WTC11 (cell line): Measurements from ENCODE around the gene APBB3. TPM values are rescaled to one million over a fixed set of nuclear protein-coding genes. Genes with fewer than 3 reads are reported as not detected.

Experiments used
- ATAC-seq: fragments of 200-7000 bp; cut with Tn5 transposase; 2 replicates; pipeline ENCODE4 v1.10.0; 2021; ENCODE audit warnings: mild to moderate bottlenecking, moderate library complexity
- Bru-seq: library from RNA; stranded (reverse); fragments of 400-500 nt; gene quantifications from one replicate; lab custom pipeline; 2021; lab: Mats Ljungman, UMichigan
- CTCF ChIA-PET: fragments of 300-600 bp; sonication (Branson Sonifier 250); formaldehyde crosslinking; loops from one replicate; lab custom pipeline; 2021; ENCODE audit warnings: antibody characterized with exemption; lab: Charles Lee
- POLR2A ChIA-PET: fragments of 350-600 bp; sonication (Branson Sonifier 250); formaldehyde crosslinking; loops from one replicate; lab custom pipeline; 2021; ENCODE audit warnings: antibody characterized with exemption; lab: Charles Lee
- DNase-seq: peaks from one replicate; pipeline ENCODE4 v3.0.0; 2021; ENCODE audit warnings: low spot score
- H3K27ac Mint-ChIP-seq: 2 replicates; pipeline ENCODE4 v1.8.0; 2021; ENCODE audit warnings: mixed read lengths
- H3K27me3 Mint-ChIP-seq: 2 replicates; pipeline ENCODE4 v1.8.0; 2021; ENCODE audit warnings: low read depth, mild to moderate bottlenecking, moderate library complexity, mixed read lengths
- H3K36me3 Mint-ChIP-seq: 2 replicates; pipeline ENCODE4 v1.8.0; 2021; ENCODE audit warnings: mixed read lengths
- H3K4me1 Mint-ChIP-seq: 2 replicates; pipeline ENCODE4 v1.8.0; 2022; ENCODE audit warnings: mixed read lengths
- H3K4me3 Mint-ChIP-seq: 2 replicates; pipeline ENCODE4 v1.8.0; 2021; ENCODE audit warnings: mild to moderate bottlenecking, moderate library complexity, mixed read lengths
- H3K9me3 Mint-ChIP-seq: 2 replicates; pipeline ENCODE4 v1.8.0; 2021; ENCODE audit warnings: mixed read lengths
- CBFB ChIP-seq: sonication (generic); formaldehyde crosslinking; IDR thresholded peaks from 2 replicates; pipeline ENCODE4 v1.8.1; 2022; ENCODE audit warnings: mild to moderate bottlenecking, low read depth, missing genetic modification reagents
- CREM ChIP-seq: sonication (generic); formaldehyde crosslinking; IDR thresholded peaks from 2 replicates; pipeline ENCODE4 v1.8.1; 2022; ENCODE audit warnings: mild to moderate bottlenecking, missing genetic modification reagents, moderate library complexity
- FOXK1 ChIP-seq: sonication (generic); formaldehyde crosslinking; IDR thresholded peaks from 2 replicates; pipeline ENCODE4 v1.8.0; 2022; ENCODE audit warnings: mild to moderate bottlenecking, moderate library complexity, missing genetic modification reagents
- FOXP1 ChIP-seq: sonication (generic); formaldehyde crosslinking; IDR thresholded peaks from 2 replicates; pipeline ENCODE4 v1.8.0; 2022; ENCODE audit warnings: missing genetic modification reagents, mild to moderate bottlenecking, moderate library complexity, borderline replicate concordance
- IRF1 ChIP-seq: sonication (generic); formaldehyde crosslinking; IDR thresholded peaks from 2 replicates; pipeline ENCODE4 v1.8.0; 2023; ENCODE audit warnings: missing genetic modification reagents
- JUN ChIP-seq: sonication (generic); formaldehyde crosslinking; IDR thresholded peaks from 2 replicates; pipeline ENCODE4 v1.8.0; 2023; ENCODE audit warnings: mild to moderate bottlenecking, missing genetic modification reagents
- MXD4 ChIP-seq: fragments of 250-450 bp; sonication (Bioruptor Pico); IDR thresholded peaks from 2 replicates; pipeline ENCODE4 v1.8.0; 2021; ENCODE audit warnings: mild to moderate bottlenecking, moderate library complexity, borderline replicate concordance
- MYBL2 ChIP-seq: sonication (generic); formaldehyde crosslinking; IDR thresholded peaks from 2 replicates; pipeline ENCODE4 v1.8.1; 2023; ENCODE audit warnings: mild to moderate bottlenecking, moderate library complexity, missing genetic modification reagents
- NFE2L1 ChIP-seq: sonication (generic); formaldehyde crosslinking; IDR thresholded peaks from 2 replicates; pipeline ENCODE4 v1.8.1; 2023; ENCODE audit warnings: missing genetic modification reagents
- NR2C2 ChIP-seq: sonication (generic); formaldehyde crosslinking; IDR thresholded peaks from 2 replicates; pipeline ENCODE4 v1.8.0; 2022; ENCODE audit warnings: mild to moderate bottlenecking, missing genetic modification reagents
- NR3C1 ChIP-seq: sonication (generic); formaldehyde crosslinking; conservative IDR thresholded peaks from 2 replicates; pipeline ENCODE4 v1.8.1; 2023; ENCODE audit warnings: low read depth, mild to moderate bottlenecking, missing genetic modification reagents
- PRDM15 ChIP-seq: sonication (generic); formaldehyde crosslinking; IDR thresholded peaks from 2 replicates; pipeline ENCODE4 v1.8.0; 2022; ENCODE audit warnings: missing genetic modification reagents
- PRRX2 ChIP-seq: fragments of 250-450 bp; sonication (Bioruptor Pico); IDR thresholded peaks from 2 replicates; pipeline ENCODE4 v1.8.0; 2021; ENCODE audit warnings: mild to moderate bottlenecking
- SMAD3 ChIP-seq: sonication (generic); formaldehyde crosslinking; IDR thresholded peaks from 2 replicates; pipeline ENCODE4 v1.8.0; 2022; ENCODE audit warnings: missing genetic modification reagents, mild to moderate bottlenecking, borderline replicate concordance
- SP1 ChIP-seq: sonication (generic); formaldehyde crosslinking; conservative IDR thresholded peaks from 2 replicates; pipeline ENCODE4 v1.8.1; 2022; ENCODE audit warnings: missing genetic modification reagents
- ZBTB21 ChIP-seq: sonication (generic); formaldehyde crosslinking; IDR thresholded peaks from 2 replicates; pipeline ENCODE4 v1.8.1; 2023; ENCODE audit warnings: mild to moderate bottlenecking, missing genetic modification reagents, borderline replicate concordance
- ZNF138 ChIP-seq: sonication (generic); formaldehyde crosslinking; conservative IDR thresholded peaks from 2 replicates; pipeline ENCODE4 v1.8.1; 2022; ENCODE audit warnings: mild to moderate bottlenecking, moderate library complexity, missing genetic modification reagents
- ZNF416 ChIP-seq: fragments of 250-450 bp; sonication (Bioruptor Pico); IDR thresholded peaks from 2 replicates; pipeline ENCODE4 v1.9.0; 2021; ENCODE audit warnings: mild to moderate bottlenecking, inconsistent platforms
- ZNF423 ChIP-seq: fragments of 250-450 bp; sonication (Bioruptor Pico); IDR thresholded peaks from 2 replicates; pipeline ENCODE4 v2.1.2; 2022; ENCODE audit warnings: mild to moderate bottlenecking, moderate library complexity
- ZSCAN18 ChIP-seq: fragments of 250-450 bp; sonication (Bioruptor Pico); IDR thresholded peaks from 2 replicates; pipeline ENCODE4 v2.1.2; 2022; ENCODE audit warnings: mild to moderate bottlenecking, moderate library complexity
- long read RNA-seq, 3 experiments: library from RNA in 1 of 3; library from capped mRNA in 1 of 3; library from polyadenylated mRNA in 1 of 3; unstranded in 2 of 3; stranded (forward) in 1 of 3; transcript quantifications; one replicate each; pipeline ENCODE4 v2.0.0, GENCODE V29; 2021
- total RNA-seq: library from RNA; stranded (reverse); gene quantifications from 3 replicates; pipeline ENCODE4 v1.2.3, GENCODE V29; 2021
- TF ChIP-seq, protein P1 (sequence below): sonication (generic); formaldehyde crosslinking; IDR thresholded peaks from 2 replicates; pipeline ENCODE4 v1.8.1; 2022; ENCODE audit warnings: mild to moderate bottlenecking, missing genetic modification reagents, moderate library complexity, borderline replicate concordance
- TF ChIP-seq, protein P2 (sequence below): sonication (generic); formaldehyde crosslinking; IDR thresholded peaks from 2 replicates; pipeline ENCODE4 v1.8.1; 2022; ENCODE audit warnings: low read depth, missing genetic modification reagents, borderline replicate concordance
- TF ChIP-seq, protein P3 (sequence below): sonication (generic); formaldehyde crosslinking; IDR thresholded peaks from 2 replicates; pipeline ENCODE4 v1.8.1; 2023; ENCODE audit warnings: mild to moderate bottlenecking, missing genetic modification reagents, moderate library complexity
- TF ChIP-seq, protein P4 (sequence below): fragments of 250-450 bp; sonication (Bioruptor Pico); IDR thresholded peaks from 2 replicates; pipeline ENCODE4 v1.8.0; 2021; ENCODE audit warnings: mild to moderate bottlenecking

Gene APBB3
- 23.7 to 25.9 TPM (median 25.2 TPM) in 3 replicates for total RNA-seq
- percentile 64 among the genes with signal in this experiment for Bru-seq, nascent RNA
- long read RNA-seq, experiment 1, partial matches to known transcripts: 22 of 53 reads
- long read RNA-seq, experiment 1, other reads (novel, unspliced or antisense): 31 of 53 reads
- long read RNA-seq, experiment 2, partial matches to known transcripts: 8 of 19 reads
- long read RNA-seq, experiment 2, other reads (novel, unspliced or antisense): 9 of 19 reads
- long read RNA-seq, experiment 3, partial matches to known transcripts: 1 of 3 reads
- long read RNA-seq, experiment 3, other reads (novel, unspliced or antisense): 2 of 3 reads

- ChIA-PET CTCF (interaction anchor here (0.5 to 1.5 kb wide), 8 partner anchors 16 to 325 kb away, joined by 3 to 12 read pairs (median 4); partner anchors contain the start of genes EIF4EBP3, HARS1 and HARS2), POLR2A (interaction anchor here (0.9 to 4.4 kb wide), 4 partner anchors 16 to 163 kb away, joined by 3 to 29 read pairs (median 4); partner anchors contain the start of genes ANKHD1, DND1 and EIF4EBP3)
- Mint-ChIP-seq H3K4me3 (peak within 1 kb of the TSS; percentile 88), H3K27ac (peak within 1 kb of the TSS; percentile 73), H3K9me3 (no peaks in the 10 kb centered on the region), H3K27me3 (peaks cover 3% of the 10 kb centered on the region; the same call in 1 of the 2 replicates), H3K36me3 (peaks cover 20% of the 10 kb centered on the region), H3K4me1 (peaks cover 19% of the 10 kb centered on the region)
- ATAC-seq: peak; percentile 87
- peak; percentile 90 for DNase-seq
- peak; percentile 90; the same call in 1 of the 2 replicates for TF ChIP-seq SP1 (CRISPR knock-in tag)
- TF ChIP-seq, protein P1, sequence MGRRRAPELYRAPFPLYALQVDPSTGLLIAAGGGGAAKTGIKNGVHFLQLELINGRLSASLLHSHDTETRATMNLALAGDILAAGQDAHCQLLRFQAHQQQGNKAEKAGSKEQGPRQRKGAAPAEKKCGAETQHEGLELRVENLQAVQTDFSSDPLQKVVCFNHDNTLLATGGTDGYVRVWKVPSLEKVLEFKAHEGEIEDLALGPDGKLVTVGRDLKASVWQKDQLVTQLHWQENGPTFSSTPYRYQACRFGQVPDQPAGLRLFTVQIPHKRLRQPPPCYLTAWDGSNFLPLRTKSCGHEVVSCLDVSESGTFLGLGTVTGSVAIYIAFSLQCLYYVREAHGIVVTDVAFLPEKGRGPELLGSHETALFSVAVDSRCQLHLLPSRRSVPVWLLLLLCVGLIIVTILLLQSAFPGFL: peak; percentile 18; the same call in 1 of the 2 replicates
- peak; percentile 70 for TF ChIP-seq PRRX2 (CRISPR knock-in tag)
- TF ChIP-seq ZNF138 (CRISPR knock-in tag): 0 out of 2 replicates have a peak, but pooled peaks have one; percentile 61
- no peak for TF ChIP-seq PRDM15
- TF ChIP-seq MYBL2: peak; percentile 90
- no peak for TF ChIP-seq IRF1 (CRISPR knock-in tag)
- peak; percentile 93 for TF ChIP-seq FOXP1 (CRISPR knock-in tag)
- TF ChIP-seq FOXK1 (CRISPR knock-in tag): peak; percentile 71
- peak; percentile 44; the same call in 1 of the 2 replicates for TF ChIP-seq NR2C2 (CRISPR knock-in tag)
- TF ChIP-seq, protein P2, sequence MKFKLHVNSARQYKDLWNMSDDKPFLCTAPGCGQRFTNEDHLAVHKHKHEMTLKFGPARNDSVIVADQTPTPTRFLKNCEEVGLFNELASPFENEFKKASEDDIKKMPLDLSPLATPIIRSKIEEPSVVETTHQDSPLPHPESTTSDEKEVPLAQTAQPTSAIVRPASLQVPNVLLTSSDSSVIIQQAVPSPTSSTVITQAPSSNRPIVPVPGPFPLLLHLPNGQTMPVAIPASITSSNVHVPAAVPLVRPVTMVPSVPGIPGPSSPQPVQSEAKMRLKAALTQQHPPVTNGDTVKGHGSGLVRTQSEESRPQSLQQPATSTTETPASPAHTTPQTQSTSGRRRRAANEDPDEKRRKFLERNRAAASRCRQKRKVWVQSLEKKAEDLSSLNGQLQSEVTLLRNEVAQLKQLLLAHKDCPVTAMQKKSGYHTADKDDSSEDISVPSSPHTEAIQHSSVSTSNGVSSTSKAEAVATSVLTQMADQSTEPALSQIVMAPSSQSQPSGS (CRISPR knock-in tag): peak; percentile 75; the same call in 1 of the 2 replicates
- TF ChIP-seq, protein P3, sequence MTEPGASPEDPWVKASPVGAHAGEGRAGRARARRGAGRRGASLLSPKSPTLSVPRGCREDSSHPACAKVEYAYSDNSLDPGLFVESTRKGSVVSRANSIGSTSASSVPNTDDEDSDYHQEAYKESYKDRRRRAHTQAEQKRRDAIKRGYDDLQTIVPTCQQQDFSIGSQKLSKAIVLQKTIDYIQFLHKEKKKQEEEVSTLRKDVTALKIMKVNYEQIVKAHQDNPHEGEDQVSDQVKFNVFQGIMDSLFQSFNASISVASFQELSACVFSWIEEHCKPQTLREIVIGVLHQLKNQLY (CRISPR knock-in tag): no peak
- TF ChIP-seq MXD4 (CRISPR knock-in tag): no peak
- no peak for TF ChIP-seq ZSCAN18
- TF ChIP-seq CREM (CRISPR knock-in tag): peak; percentile 91
- TF ChIP-seq SMAD3 (CRISPR knock-in tag): peak; percentile 44; the same call in 1 of the 2 replicates
- TF ChIP-seq NFE2L1 (CRISPR knock-in tag): peak; percentile 91
- peak; percentile 59 for TF ChIP-seq ZNF423 (CRISPR knock-in tag)
- TF ChIP-seq CBFB (CRISPR knock-in tag): no peak
- peak; percentile 40; the same call in 1 of the 2 replicates for TF ChIP-seq JUN (CRISPR knock-in tag)
- TF ChIP-seq ZNF416 (CRISPR knock-in tag): no peak
- no peak for TF ChIP-seq NR3C1 (CRISPR knock-in tag)
- peak; percentile 85; the same call in 1 of the 2 replicates for TF ChIP-seq ZBTB21 (CRISPR knock-in tag)
- TF ChIP-seq, protein P4, sequence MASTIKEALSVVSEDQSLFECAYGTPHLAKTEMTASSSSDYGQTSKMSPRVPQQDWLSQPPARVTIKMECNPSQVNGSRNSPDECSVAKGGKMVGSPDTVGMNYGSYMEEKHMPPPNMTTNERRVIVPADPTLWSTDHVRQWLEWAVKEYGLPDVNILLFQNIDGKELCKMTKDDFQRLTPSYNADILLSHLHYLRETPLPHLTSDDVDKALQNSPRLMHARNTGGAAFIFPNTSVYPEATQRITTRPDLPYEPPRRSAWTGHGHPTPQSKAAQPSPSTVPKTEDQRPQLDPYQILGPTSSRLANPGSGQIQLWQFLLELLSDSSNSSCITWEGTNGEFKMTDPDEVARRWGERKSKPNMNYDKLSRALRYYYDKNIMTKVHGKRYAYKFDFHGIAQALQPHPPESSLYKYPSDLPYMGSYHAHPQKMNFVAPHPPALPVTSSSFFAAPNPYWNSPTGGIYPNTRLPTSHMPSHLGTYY: peak; percentile 28; the same call in 1 of the 2 replicates
These were observed at the start of gene APBB3, which contains the start of gene SLC35A4 for GRCh38 chr5:140564196-140565023. APBB3 (minus strand) TSS chr5:140564598; CDS start chr5:140564245, 353 bp downstream. SLC35A4 (plus strand) TSS chr5:140564828; CDS start chr5:140567170, 2,342 bp downstream.
